RCC 7860 (cell line): Measurements from ENCODE around the gene SGMS1.
"Not testable (repeated sequence)": the region's sequence is repeated elsewhere in the genome, so short reads cannot be mapped to it uniquely, and the experiment has no call there.

ENCODE experiments used
- DNase-seq: peaks from one replicate; pipeline ENCODE4 v3.0.0-alpha.2; 2015; ENCODE audit warnings: low spot score
- FAIRE-seq: peaks from 2 replicates; lab custom pipeline; 2012; peaks lifted over from hg19 to GRCh38; lab: Jason Lieb, UNC

Gene SGMS1

DNA sequence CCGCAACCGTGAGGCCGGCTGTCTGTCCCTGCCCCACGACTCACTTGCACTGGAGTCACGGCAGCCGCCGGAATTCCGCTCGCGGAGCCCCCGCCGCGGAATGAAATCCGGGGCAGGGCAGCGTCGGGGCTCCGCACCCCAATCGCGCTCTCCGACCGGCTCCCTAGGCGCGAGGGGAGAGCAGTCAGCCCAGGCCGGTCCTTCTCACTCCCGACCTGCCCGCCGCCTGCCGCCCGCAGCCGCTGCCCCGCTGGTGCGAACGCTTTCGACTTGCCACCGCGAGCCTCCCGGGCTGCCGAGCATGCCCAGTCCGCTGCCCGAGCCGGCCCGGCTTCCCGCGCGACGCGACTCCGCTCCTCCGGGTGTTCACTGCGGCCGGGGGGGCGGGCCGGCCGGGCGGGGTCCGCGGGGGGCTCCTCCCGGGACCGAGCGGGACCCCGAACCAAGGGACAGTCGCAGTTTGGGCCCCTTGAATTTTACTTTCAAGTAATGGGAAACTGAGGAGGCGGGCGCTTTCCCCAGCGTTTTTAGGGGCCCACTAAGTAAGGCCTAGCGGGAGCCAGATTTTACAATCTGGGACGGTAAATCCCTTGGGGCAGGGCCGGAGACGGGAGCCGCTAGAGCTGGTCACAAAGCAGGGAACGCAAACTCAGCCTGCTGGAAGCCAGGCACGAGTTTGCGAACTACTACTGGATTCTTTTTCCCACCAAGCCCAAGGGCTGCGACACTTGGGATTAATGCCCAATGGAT is at the start of gene SGMS1:
Gene SGMS1, minus strand, starts transcription at position 294 of the 750 bp plus-strand sequence. CDS start 279,842 bp downstream, outside the sequence.
- DNase-seq (peak; percentile 63), FAIRE-seq (no peak)

DNA sequence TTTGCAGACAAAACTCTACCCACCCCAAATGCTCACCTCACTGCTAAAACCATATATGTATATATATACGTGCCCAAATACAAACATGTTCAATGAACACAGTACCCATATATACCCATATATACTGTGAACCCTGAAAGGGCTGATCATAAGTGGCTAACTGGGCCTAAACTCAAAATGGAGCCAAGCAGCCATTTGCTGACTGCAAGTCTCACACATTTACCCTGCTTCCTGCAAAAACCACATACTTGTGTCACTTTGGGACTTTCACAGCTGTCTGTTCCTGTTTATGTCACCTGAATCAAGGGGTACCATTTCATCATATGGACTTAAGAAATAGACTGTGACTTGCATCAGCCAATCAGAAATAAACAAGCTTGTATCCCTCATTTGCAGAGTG is 48.4 kb upstream of the SGMS1 start:
- DNase-seq, FAIRE-seq: not testable (repeated sequence)

DNA sequence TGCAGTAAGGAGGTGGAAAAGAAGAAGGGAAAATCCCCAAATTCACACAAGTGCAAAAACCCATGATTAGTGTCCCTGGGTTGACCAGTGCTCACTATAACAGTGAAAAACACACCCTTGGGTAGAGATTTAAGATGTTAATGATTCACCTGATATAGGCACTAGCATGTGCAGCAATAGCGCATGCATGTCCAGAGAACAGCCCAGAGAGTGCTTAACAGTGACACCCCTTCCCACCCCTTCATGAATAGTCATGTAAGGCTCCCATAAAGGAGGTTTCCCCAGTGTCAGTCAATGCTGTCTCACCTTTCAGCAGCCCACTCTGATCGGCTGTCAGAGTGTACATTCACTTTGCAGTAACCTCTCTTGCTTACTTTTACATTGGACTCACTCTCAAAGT is 47.9 kb upstream of the SGMS1 start:
- not testable (repeated sequence) for FAIRE-seq

DNA sequence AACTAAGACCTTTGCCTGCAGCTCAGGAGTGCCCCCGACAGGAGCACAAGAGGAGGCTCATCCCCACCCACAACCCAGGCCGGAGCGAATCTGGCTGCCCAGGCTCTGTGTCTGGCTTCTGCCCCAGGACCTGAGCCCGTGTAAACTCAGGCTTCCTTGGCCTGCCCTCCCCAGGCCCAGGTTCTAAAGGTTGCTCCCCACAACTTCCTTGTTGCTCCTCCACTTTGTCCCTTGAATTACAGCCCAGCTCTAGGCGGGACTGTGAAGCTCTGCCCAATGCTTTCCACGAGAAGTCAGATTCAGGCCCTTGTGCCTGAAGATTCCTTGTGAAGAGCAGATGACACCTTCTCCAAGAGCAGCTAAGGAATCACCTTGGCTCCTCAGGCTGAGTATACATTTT is 46.2 kb upstream of the SGMS1 start:
- not testable (repeated sequence) for FAIRE-seq, DNase-seq

More for the DNA sequence above, 47.9 kb upstream of the SGMS1 start:
- DNase-seq, result not testable (repeated sequence)

DNA sequence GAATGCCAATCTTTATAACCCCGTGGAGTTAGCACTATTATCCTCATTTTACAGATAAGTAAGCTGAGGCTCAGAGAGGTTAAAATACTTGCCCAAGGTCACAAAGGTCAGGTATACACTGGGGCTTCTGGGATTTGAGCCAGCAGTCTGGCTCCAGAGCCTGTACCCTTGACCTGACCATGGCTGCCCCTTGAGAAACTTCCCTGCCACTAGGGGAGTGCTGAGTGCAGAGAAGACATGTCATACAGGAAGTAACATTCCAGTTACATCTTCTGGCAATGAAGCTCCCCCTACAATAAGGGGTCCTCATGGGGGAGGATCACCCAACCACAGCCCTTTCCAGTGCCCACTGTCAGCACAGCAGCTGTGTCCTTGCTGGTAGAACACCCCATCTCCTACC is 43.6 kb upstream of the SGMS1 start:
- DNase-seq, FAIRE-seq: not testable (repeated sequence)

DNA sequence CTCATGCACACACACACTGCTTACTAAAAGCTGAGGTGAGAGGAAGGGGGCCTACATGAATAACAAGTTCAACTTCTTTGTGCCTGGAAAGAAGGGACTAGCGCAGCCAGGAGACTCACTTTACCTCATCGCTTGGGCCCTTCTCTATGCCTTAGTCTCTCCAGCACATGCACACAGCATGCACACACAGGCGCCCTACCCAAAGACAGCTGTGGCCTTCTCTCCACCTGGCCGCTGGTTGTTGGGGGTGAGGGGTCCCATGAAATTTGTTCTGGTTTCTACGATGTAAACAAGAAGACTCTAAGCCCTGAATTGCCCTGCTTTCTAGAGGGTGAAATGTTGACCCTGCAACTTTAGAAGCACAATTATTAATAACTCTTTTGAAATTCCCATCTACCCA is 38.7 kb upstream of the SGMS1 start:
- not testable (repeated sequence) for FAIRE-seq, DNase-seq

DNA sequence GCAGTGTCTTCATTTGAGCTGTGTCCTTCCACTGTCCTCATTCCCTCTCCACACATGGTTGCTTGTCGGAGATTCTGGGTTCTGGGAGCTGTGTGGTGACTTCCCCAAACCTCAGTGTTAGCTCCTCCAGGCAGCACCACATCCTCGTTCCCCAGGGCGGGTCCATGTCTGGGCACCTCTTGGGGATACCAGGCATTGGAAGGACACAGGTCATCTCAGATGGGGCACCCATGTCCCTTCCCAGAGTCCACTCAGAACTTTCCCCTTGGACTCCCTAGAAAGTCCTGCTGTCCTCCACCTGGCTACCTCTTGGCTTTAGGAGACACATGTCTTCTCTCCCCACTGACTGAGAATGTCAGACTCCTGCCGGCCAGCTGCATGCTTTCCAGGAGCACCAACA is 37.8 kb upstream of the SGMS1 start:
- not testable (repeated sequence) for DNase-seq, FAIRE-seq

DNA sequence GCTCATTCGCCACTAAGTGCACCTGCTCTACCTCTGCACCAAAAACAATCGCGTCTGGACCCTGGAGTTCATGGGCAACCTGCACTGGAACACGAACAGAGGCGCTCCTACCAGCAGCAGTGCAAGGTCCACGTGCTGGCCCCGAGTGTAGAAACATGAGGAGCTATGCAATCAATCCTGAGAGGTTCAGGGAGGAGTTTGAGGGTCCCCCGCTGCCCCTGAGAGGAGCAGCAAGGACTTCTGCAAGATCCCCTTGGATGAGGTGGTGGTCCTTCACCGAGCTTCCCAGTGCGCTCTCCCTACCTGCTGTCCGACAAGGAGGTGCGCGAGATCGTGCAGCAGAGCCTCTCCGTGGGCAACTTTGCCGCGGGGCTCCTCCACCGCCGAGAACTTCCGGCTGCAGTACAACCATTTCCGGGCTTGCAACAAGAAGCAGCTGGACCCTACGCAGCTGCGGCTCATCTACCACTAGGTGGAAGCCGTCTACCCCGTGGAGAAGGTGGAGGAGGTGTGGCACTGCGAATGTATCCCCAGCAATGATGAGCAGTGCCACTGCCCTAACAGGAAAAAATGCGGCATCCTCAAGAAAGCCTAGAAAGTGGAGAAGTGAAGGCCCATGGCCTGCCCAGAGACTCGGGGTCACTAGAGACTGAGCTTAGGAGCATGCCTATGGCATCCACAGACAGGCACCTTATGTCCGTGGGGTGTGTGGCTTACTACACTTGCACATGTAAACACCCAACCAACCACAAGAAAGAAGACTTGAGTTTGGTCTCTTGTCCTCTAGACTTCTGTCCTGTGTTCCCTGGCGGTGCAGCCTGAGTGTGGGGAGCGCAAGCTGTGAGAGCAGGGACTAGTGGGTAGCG is 36.3 kb upstream of the SGMS1 start:
- FAIRE-seq, DNase-seq: not testable (repeated sequence)

DNA sequence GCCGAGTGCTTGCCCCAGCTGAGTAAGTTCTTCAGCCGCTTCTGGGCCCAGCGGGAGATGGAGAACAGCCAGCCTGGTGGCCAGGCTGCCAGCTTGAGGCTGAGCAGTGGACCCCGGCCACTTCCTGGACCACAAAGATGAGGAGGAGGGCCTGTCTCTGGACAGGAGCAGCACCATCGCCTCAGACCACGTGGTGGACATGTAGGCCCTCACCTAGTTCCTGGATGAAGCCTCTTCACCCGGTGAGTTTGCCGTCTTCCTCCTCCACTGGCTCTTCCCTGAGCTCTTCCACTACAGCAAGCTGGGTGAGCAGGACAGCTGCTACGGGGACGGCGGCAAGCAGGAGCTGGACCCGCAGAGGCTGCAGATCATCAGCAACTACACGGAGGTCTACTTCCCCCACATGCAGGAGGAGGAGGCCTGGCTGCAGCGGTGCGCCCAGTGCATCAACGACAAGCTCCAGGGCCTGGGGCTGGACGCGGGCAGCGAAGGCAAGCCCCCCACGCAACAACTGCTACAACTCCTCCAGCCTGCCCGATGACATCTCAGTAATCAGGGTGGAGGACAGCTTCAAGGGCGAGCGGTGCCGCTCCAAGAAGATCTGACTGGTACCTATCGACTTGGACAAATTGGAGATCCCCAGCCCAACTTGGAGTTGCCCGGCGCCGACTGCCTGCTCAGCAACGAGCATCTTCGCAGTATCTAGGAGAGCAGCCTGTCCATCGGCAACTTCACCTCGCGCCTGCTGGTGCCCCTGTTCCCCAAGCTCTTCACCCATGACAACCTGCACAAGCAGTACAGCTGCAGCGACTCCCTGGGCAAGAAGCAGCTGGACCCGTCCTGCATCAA is 35.5 kb upstream of the SGMS1 start:
- DNase-seq, FAIRE-seq: not testable (repeated sequence)

DNA sequence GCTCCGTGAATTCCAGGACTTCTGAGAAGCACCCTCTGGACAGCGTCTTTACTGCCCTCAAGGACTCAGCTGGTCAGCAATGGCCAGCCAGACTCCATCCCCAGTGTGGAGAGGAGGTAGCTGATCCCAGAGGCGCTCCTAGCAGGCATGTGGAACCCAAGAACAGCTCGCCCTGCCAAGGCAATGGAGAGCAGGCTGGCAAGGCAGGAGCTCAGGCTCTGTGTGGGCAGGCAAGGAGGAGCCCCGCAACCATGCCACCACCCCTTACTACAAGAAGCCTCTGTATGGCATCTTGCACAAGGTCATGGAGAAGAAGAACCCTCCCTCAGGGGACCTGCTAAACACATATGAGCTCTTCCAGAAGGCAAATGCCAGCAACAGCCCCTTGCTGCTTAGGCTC is 34.4 kb upstream of the SGMS1 start:
- FAIRE-seq (no peak), DNase-seq (no peak)

DNA sequence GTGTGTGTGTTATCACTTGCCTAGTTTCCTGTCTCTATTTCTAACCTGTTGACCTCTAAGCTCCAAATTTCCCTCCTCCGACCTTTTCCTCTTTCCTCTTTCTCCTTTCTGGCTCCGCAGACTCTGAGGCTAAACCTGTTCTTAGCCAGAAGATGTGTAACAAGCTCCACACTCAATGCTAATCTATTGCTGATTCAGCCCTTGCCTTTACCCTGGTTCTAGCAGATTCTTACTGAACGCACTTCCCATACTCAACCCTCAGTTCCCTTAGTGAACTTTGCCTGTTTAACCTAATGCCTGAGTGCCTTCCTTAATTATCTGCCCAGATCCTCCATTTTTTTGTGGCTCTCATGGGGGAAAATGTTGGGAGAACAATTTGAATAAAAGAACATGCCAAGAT is 30.0 kb upstream of the SGMS1 start:
- no peak for DNase-seq
- no peak for FAIRE-seq

DNA sequence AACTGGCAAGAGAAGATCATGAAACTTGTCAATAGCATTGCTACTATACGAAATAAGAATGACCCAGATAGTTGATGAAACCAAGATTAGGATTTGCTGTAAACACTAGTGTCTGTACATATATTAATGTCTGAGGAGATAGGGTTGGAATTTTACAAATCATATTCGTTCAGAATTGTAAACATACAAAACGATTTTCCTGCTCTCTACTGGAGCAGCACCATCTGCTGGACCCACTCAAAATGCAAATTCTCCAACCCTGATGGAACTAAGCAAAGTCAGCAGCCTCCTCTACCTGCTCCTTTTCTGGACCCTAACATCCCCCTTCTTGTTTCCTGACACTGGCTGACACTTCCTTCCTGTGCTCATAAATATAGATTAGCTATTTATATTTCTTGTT is 29.4 kb upstream of the SGMS1 start:
- DNase-seq, result no peak

DNA sequence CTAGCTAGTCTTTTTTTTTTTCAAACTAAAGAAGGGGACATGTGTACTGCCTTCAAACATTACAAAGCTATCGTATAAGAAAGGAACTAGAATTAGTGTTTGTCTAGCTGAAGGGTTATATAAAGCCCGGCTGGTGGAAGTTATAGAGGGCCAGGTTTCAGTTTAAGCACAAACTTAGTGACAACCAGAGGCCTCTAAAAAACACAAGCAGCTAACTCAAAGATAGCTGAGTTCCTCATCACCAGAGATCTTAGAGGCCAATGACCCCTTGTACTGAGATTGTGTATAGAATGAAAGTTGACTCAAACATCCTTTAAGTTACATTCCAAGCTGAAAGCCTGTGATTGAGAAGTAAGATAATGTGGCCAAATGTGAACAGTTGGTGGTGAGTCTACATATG is 28.1 kb upstream of the SGMS1 start:
- FAIRE-seq, result no peak
- no peak for DNase-seq

More for the DNA sequence above, 29.4 kb upstream of the SGMS1 start:
- FAIRE-seq, result no peak

DNA sequence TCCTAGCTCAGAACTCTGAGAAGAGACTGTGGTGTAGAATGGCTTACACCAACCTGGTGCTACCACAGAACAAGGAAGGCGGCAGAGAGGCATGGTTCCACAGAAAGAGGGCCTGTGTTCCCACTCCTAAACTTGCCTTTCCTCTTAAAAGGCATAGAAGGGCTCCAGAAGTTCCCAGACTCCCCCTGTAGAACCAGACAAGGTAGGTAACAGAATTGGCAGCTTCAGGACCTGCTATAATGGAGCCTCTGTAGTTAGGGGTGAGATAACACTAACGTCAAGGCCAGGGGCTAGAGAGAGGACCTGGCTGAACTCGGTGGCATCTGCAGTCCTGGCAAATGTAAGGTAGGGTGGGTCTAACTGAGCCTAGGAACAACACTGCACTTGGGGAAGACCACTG is 26.7 kb upstream of the SGMS1 start:
- DNase-seq (no peak), FAIRE-seq (no peak)

DNA sequence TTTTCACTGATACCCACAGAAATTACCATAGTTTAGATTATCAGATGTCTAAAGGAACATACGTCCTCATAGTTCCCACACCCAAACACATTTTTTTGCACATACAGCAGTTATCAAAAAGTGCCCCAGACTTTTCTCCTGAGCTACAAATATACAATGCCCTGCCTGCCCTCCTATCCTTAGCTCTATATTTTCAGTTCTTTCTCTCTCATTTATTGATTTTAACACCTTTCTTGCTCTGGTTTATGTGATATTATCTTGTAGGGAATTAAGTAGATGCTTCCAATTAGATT is 25.1 kb upstream of the SGMS1 start:
- FAIRE-seq (no peak), DNase-seq (no peak)

DNA sequence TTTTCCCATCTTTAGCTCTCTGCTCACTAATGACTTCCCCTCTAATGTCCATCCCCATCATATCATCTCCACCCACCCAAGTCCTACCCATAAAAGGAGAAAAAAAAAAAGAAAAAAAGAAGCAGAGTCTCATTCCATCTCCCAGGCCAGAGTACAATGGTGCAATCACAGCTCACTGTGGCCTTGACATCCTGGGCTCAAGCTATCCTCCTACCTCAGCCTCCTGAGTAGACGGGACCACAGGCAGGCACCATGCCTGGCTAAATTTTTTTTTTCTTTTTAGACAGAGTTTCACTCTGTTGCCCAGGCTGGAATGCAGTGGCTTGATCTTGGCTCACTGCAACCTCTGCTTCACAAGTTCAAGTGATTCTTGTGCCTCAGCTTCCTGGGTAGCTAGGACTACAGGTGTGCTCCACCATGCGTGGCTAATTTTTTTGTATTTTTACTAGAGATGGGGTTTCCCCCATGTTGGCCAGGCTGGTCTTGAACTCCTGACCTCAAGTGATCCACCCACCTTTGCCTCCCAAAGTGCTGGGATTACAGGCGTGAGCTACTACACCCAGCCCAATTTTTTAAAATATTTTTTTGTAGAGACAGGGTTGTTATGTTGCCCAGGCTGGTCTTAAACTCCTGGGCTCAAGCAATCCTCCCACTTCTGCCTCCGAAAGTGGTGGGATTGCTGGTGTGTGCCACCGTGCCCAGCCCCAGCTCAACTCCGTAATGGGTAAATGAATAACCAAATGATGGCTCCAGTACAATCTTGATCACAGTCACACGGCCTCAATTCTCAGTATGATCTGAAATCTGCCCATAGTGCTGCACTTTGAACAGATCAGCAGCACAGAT is 24.6 kb upstream of the SGMS1 start:
- DNase-seq (no peak), FAIRE-seq (no peak)

DNA sequence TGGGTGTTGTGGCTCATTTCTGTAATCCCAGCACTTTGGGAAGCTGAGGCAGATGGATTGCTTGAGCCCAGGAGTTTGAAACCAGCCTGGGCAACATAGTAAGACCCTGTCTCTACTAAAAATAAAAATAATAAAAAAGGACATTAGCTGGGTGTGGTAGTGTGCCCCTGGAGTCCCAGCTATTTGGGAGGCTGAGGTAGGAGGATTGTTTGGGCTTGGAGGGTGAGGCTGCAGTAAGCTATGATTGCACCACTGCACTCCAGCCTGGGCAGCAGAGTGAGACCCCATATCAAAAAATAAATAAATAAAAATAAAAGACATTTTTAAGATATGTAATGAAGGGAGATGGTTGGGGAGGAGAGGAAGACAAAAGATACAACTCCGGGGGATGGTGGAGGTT is 23.6 kb upstream of the SGMS1 start:
- not testable (repeated sequence) for FAIRE-seq, DNase-seq

DNA sequence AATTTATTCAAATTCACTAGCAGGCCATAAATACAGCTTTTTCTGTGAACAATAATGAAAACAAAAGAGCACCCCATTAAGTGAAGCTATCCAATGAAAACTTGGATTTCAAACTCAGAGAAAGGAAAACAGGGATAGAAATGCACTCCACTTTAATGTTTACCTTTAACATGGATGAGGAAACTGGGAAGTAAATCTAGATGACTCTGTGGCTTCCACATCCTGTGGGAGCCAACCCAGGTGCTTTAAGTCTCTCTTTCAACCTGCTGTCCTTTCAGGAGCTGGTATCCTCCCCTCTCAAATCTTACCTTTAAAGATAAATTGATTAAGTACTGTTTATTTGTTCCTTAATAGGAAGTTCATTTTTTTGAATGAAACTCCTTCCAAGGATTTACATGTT is 21.5 kb upstream of the SGMS1 start:
- FAIRE-seq (no peak), DNase-seq (no peak)

DNA sequence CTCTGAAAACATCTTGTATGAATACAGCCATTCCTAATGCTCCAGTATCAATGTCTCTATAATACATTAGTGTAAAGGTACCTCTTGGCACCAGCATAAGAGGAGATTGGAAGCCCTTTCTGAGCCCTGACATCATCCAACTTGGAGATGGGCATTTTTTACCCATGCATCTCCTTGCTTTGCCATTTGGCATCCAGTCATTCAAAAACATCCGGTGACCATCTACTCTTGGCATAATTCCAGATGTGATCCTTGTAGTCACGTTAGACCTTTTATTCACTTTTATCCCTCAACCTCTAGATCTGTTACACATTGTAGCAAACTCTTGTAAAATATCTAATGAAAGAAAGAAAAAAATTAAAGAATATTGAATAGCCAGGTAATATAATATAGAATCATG is 17.9 kb upstream of the SGMS1 start:
- FAIRE-seq, result no peak
- no peak for DNase-seq

DNA sequence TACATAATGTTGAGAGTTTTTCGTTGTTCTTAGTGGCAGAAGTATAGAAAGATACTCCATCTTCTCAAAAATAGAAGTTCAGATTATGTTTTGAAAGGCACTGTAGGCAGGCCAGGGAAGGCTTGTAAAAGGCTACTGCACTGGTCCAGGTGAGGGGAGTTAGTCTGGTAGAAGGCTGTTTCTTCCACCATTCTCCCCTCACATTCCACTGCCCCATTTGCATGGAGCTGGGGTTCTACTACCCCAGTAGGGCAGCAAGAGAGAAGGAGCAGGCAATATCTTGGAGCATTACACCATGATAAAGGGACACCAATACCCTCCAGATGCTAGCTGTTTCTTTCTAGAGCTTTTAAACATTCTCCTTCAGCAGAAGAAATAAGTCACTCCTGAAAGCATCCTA is 16.5 kb upstream of the SGMS1 start:
- FAIRE-seq (no peak), DNase-seq (no peak)
